ENCODE data around the gene SLC25A21.
"Not testable (repeated sequence)": the region's sequence is repeated elsewhere in the genome, so short reads cannot be mapped to it uniquely, and the experiment has no call there.

Gene SLC25A21

DNA sequence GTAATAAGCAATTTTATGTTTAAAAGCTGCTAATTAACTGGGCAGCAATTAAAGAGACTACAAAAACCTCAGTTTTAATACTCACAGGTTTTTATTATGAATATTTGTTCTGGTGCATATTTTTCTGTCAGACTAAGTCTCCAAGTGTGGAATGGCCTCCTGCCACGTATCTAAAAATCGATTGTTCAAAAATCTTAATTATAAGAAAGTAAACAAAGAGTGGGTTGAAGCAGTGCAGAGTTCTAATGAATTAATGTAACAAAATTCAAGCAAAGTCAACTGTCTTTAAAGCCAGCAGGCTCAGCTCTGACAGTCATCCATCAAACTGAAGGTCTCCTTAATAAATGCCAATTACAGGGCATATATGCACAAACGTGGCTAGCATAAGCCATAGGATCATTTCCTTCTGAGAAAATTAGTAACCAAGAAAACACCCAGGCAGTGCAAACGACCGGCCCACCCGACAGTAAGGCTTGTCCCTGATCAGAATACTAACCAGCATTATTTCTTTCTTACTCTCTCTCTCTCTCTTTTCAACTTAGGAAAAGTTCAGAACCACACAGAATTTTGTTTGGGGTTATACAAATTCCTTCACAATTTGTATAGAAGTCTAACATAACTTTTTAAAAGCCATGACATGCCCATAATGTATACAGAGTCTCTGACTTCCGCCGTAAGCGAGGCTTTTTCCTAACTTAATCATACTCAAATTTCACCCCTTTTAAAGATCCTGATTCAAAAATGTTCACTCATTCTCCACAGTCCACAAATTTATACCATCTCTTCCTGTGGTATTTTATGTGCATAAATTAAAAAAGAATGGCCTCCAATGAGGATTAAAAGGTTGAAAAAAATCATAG is 83.8 kb downstream of the SLC25A21 start:
- no peak for DNase-seq (ENCODE audit: low spot score)

DNA sequence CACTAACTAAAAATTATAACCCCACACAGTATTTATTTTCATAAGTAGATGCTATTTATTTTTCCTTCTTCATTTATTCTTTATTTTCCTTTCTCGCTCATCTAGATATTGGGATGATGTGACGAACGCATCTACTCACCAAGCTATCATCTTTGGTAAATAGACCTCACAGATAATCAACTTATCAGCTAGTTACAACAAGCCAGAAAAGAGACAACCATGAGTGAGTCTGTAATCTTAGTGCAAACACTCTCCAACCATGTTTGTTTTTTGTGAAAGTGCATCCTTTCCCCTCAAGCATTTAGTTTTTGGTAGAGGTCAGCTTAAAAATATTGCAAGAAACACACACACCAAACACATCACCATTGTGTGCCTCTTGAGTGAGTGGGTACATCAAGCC is 84.9 kb downstream of the SLC25A21 start:
- DNase-seq (ENCODE audit: low spot score) = no peak

DNA sequence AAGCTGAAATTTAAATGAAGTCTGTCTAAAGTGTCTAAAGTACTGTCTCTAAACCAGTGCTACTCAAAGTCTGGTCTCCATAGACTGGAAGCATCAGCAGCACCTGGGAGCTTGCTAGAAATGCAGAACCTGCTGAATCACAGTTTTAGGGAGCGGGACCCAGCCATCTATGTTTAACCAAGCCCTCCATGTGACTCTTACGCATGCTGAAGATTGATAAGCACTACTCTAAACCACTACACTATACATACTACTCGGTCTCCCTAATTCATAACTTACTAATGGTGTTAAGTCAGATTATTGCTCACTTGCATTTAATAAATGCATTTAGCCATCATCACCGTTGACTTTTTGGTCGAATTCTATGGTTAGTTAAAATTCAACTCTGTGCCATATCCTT is 88.8 kb downstream of the SLC25A21 start:
- no peak for DNase-seq (ENCODE audit: low spot score)

DNA sequence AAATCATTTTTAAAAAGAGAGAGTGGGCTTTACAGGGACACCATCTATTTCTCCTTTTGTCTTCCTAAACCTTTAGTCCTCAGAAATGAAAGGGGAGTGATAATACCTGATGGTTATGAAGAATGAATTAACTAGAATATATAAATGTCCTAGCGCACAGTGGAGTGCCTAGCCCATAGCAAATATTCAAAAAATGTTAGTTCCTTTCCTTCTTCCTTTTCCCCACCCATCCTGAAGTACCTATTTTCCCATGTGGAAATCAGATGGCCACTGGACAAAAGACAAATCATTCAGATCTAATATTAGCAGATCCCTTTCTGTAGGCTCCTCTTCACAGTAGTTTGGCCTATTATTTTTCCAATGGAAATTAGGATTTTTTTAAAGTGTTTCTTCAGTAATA is 90.0 kb downstream of the SLC25A21 start:
- DNase-seq (ENCODE audit: low spot score) = no peak

DNA sequence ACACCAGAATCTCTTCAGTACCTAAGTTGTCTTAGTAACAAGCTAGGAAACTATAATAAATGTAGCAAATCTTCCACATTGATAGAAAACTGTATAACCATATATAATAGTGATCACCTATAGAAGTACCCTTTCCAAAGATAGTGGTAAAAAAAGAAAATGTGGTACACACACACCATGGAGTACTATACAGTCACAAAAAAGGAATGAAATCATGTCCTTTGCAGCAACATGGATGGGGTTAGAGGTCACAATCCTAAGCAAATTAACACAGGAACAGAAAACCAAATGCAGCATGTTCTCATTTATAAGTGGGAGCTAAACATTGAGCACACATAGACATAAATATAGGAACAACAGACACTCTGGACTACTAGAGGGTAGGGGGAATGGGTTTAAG is 90.5 kb downstream of the SLC25A21 start:
- no peak for DNase-seq (ENCODE audit: low spot score)

DNA sequence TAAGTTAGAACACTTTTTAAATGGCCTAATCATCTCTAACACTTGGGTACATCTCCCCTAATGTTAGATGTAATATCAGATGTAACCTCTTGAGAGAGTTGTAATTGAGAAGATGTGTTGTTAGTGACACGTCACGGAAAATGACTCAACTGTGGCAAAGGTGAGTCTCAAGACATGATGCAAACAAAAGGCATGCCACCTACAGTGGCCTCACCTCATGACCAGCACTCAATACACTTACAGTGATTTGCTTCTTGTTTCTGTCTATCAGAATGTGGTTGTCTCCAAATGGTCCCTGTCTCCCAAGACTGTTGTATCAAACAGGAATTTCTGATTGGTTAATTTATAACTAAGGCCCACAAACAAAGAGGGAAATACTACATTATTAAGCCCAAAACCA is 91.2 kb downstream of the SLC25A21 start:
- DNase-seq (ENCODE audit: low spot score) = no peak

DNA sequence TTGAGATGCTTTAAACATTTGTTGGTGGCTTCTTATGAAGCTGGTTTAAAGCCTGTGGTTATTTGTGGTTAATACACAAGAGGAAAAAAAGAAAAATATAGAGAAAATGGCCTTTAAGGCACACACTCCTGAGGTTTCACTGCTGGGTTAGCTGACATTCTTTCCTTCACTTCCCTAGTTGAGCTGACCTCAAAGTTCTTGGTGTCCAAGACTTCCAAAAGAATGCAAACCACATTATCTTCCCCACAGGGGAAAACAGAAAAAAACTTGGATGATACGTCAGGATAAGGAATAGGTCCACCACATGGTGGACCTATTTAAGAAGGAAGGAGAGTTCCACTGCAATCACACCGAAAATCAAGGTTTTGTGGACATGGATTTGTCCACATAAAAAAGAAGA is 94.3 kb downstream of the SLC25A21 start:
- DNase-seq (ENCODE audit: low spot score) = no peak

DNA sequence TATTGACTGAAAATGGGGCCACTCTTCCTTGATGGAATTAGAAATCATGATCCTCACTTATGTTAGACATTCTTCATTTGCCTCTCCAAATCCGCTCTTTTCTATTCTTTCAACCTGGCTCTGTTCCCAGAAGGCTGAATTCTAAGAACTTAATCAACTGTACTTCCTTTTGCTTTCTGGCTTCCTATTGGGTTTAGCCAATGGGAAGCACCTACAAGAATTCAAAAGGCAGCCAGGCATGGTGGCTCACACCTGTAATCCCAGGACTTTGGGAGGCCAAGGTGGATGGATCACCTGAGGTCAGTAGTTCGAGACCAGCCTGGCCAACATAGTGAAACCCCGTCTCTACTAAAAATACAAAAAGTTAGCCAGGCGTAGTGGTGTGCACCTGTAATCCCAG is 98.1 kb downstream of the SLC25A21 start:
- not testable (repeated sequence) for DNase-seq (ENCODE audit: low spot score)

DNA sequence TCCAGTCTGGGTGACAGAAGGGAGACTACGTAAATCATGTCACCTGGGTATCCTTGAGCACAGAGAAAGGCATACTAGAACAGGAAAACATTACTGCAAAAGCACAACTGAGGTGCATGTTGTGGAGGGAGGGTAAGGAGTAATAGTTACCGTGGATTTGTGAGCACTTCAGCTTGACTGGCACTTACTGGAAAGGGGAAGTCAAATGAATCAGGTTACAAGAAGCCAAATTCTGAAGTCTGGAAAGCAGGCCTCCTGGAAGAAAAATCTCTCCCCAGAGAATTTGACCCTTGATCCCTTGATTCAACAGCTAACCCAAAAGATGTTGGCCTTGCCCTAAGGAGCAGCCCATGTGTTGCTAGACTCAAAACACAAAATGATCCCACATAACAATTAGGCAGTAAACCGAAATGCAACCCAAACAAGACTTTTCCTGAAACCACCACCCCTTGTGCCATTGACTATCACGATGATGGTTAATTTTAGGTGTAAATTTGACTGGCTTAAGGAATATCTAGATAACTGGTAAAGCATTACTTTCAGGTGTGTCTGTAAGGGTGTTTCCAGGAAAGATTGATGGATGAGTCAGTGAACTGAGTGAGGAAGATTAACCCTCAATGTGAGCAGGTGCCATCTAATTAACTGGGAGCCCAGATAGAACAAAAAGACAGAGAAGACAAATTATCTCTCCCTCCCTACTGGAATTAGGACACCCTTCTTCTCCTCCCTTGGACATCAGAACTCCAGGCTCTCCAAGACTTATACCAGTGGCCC is 108.8 kb downstream of the SLC25A21 start:
- DNase-seq (ENCODE audit: low spot score) = no peak

DNA sequence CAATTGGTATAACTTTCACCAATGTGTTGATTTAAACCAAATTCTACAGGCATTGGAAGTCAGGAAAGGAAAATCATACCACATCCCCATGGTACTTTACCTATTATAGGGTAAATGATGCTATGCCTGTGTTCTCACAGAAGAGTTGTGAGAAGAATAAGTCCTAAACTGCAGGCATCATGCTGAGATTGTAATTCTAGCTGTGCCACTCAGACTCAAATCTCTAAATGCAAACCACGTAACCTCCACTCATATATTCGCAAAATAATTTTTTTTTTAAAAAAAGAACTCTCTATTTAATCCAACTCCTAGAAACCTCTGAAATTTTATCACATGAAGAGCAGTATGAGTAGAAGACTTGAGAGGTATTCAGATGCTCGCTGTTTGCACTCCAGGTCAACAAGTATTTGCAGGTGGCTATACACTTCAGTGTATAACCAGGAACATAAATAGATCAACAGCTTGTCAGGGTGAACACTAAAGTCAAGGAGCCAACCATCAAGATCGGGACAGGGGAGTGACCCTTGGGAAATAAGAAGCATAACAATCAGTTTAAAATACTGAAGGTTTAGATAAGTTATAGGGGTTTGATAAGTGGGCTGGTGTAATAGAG is 110.1 kb downstream of the SLC25A21 start:
- DNase-seq (ENCODE audit: low spot score) = no peak

DNA sequence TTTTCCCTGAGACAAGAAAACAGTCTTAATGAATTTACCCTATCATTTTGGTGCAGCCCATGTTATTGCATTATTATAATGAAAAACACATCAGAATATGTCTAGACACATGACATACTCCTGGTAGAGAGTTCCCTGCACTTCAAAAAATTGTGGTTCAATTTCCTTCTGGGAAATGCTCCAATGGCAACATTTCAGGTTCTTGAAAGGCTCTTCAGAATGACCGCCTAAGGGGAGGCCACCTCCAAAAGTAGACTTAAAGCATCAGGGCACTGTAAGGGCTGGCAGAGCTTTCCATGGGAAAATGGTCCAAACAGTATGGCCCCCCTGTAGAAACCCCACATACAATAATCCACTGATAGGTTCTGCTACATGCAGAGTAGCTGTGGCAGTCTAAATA is 110.7 kb downstream of the SLC25A21 start:
- DNase-seq (ENCODE audit: low spot score) = no peak

DNA sequence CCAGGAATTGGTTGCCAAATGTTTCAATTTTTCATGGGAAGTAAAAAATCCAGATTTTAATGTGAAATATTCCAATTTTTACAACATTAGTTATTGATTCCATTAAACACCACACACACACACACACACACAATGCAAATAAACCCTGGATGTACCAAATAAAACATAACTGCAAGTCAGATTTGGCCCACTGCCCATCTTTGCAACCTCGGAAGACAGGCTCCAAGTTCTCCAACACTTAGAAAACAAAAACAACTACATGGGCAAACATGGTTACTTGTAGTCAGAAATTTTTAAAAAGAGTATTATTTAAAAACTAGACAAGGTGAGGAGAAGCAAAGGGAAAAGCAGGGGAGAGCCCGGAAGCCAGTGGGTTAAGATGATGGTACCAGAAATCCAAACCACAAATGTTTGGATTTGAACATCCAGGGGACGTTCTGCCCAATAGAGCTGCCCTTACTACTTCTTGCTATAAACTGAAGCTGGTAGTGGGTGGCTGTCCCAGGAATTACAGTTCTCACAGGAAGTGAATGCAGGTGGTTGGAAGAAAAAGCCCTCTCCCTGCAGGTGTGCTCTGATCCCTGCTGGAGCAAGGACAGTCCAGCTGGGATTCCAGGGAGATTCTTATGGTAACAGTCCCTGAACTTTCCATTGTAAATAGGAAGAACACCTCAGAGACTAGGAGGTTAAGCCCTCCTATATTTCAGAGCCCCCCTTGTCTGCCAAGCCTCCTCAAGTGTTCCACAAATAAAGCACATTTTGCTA is 111.7 kb downstream of the SLC25A21 start:
- DNase-seq (ENCODE audit: low spot score) = no peak

DNA sequence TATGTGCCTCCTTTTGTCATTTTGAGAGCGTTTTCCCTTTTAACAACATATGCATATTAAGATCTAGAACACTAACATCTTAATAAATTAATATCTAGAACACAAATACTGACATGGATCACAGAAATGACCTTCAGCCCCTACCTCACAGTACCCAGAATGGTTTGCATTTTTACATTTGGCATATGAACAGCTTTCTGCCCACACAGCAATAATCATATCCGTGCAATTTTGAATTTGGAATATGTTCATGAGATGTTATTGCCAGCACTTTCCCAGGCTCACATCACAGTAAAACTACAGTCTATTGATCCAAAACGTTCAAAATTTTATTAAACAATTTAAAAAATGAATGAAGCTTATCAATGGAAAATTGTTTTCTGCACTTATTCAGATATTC is 114.6 kb downstream of the SLC25A21 start:
- DNase-seq (ENCODE audit: low spot score) = no peak

DNA sequence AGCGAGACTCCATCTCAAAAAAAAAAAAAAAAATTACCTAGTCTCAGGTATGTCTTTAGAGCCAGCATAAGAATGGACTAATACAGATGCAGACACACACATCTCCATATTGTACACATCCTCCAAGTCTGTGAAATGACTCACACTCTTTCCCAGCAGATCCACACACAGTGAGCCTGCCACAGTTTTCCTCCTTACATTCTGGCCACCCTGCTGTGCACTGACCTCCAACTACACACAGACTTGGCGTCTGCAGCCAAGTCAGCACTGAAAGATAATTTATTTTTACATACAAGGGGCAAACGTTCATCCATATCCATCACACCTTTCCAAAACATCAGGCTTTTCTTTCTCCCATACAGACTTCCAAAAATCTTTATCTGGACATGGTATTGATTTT is 115.9 kb downstream of the SLC25A21 start:
- no peak for DNase-seq (ENCODE audit: low spot score)

DNA sequence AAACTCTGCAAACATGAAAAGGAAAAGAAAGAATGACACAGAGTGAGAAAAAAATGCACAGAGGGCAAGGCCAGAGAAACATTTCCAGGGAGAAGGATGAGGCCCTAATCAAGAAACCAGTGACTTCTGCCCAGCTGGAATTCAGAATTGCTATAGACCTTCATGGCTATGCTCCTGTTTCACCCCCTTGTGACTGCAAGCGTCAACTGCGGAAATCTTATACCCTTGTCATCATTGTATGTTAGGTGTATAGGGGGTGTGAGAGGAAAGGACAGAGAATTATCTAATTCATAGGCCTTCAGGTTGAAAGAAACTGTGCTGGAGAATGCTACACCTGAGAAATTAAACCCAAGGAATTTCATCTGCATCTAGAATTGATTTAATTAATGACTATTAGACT is 117.5 kb downstream of the SLC25A21 start:
- DNase-seq (ENCODE audit: low spot score) = no peak

DNA sequence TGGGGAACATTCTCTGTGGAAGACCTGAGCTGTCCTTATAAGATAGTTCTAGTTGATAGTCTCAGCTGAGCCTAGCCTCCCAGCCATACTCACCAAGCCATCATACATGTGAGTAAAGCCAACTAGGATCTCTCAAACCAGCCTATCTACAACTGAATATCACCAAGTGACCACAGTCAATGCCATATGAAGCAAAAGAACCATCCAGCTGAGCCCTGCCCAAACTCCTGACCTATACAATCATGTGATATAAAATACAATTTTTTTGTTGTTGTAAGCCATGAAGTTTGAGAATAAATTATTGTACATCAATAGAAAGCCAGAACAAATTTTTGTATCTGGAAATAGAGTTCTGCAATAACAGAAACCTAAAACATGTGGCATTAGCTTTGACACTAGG is 118.3 kb downstream of the SLC25A21 start:
- no peak for DNase-seq (ENCODE audit: low spot score)

DNA sequence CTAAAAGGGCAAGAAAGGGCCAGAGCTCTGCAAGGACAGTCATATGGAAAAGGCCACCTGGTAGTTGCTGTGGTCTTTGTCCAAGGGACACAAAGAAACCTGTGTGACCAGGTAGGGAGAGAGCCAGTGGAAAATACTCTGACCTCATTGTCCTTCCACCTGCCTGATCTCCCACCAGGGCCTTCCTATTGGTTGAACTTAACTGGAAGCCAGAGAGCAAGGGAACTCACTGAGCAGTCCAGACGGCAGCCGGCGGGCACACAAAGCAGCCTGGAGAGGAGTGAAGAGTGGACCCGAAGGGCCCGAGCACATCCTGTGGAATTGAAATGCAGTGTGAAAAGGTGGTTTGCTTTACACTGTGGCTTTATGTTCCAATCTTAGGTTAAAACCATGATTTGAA is 120.7 kb downstream of the SLC25A21 start:
- no peak for DNase-seq (ENCODE audit: low spot score)

DNA sequence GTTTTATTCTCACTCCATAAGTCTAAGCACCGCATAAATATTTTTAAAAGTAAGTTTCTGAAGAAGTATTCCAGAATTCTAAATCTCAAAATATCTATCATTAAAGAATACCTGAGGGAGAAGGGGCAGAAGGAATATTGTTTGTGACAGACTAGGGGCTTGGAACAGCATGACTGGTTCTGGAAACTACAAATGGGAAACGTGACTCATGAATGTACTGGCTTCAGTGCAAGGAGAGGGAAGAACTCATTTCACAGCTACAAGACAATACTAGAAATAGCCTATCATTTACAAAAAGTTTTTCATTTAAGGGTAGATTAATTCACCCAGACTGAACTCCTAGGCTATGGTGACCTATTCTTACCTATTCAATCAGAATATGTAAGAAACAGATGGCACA is 121.3 kb downstream of the SLC25A21 start:
- no peak for DNase-seq (ENCODE audit: low spot score)

DNA sequence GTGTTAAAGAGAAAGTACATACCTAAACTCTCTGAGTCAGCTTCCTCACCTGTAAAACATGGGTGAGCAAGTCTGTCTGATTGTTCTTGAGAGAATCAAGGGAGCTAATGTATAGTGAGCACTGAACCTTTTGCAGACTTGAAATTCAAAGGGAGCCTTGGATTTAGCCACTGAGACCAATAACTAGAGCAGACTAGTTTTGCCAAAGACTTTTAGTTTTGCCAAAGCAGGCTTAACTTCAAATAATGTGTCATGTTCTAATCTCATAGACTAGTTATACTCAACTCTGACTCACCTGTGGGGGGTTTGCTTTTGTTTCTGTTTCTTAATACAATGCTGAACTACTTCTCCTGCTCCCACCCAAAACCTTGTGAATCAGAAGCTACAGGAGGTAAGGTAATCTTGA is 123.7 kb downstream of the SLC25A21 start:
- no peak for DNase-seq (ENCODE audit: low spot score)

DNA sequence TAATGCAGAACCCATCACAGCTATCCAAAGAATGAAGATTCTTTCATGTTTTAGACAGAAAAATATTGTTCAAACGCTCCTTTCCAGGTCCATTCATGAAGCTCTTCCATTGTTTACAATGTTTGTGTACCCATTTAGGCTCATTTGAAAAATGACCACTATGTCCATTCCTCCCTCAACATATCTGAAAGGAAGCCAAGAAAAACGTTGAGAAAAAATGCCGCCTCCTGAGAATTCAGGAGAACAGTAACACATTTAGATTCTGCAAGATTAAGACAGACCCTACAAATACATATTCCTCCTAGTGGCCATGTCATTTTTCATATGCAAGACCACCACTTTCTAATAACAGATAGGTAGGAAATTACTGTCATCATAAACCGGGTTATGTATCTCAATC is 124.4 kb downstream of the SLC25A21 start:
- DNase-seq (ENCODE audit: low spot score) = no peak

DNA sequence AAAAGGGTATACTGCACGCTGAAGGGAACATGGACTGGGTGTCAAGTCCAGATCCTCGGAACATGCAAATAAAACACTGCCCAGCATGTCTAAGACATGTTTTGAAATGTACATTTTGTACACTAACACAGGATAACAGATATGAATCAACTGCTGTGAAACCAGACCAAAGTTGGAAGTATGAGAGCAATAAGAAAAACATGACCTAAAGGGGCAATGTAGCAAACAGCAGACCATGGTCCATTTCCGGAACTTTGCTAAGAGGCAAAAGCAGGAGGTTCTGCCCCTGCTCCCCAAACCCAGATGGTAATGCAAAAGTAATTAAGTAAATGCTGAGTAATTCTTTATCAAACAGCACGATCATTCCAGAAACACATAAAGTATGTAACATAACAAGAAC is 125.2 kb downstream of the SLC25A21 start:
- DNase-seq (ENCODE audit: low spot score) = no peak

DNA sequence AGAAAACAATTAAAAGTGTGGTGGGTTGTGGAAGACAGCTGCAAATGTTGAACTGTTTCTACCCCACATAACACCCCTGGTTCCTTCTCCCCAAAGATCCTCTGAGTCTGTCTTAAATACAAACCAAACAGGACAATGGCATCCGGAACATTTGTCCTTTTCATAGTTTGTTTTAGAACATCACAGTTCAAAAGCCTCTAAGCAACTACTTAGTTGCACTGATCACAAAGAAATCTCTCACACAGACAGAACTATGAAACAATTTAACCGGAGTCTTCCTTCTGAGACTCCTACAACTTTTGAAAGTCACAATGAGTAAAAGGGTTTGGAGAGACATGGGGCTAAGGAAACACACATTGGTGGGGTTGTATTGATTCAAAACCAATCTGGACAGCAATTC is 125.6 kb downstream of the SLC25A21 start:
- no peak for DNase-seq (ENCODE audit: low spot score)

Data from HuH-7.5 (cell line).